Neural crest cell (in vitro differentiated cells): ENCODE measurements around the gene CHST11. TPM values are rescaled to one million over a fixed set of nuclear protein-coding genes. Genes with fewer than 3 reads are reported as not detected.

Experiments used
- DNase-seq: peaks from one replicate; pipeline ENCODE4 v3.0.0; 2021; ENCODE audit warnings: low read depth, mixed read lengths, low spot score
- H3K27ac Mint-ChIP-seq: one replicate; pipeline ENCODE4 v1.8.0; 2021; ENCODE audit warnings: mild to moderate bottlenecking, mixed read lengths; ENCODE audit not compliant: unreplicated experiment
- H3K27me3 Mint-ChIP-seq: 2 replicates; pipeline ENCODE4 v1.8.0; 2021; ENCODE audit warnings: low read depth, mild to moderate bottlenecking, mixed read lengths
- H3K36me3 Mint-ChIP-seq: 2 replicates; pipeline ENCODE4 v1.8.0; 2021; ENCODE audit warnings: low read depth, mild to moderate bottlenecking, mixed read lengths
- H3K4me1 Mint-ChIP-seq: 2 replicates; pipeline ENCODE4 v1.8.0; 2021; ENCODE audit warnings: mixed read lengths
- H3K4me3 Mint-ChIP-seq: one replicate; pipeline ENCODE4 v1.8.0; 2021; ENCODE audit warnings: mild to moderate bottlenecking, mixed read lengths
- H3K9me3 Mint-ChIP-seq: 2 replicates; pipeline ENCODE4 v1.8.0; 2021; ENCODE audit warnings: mixed read lengths
- total RNA-seq: library from RNA; stranded (reverse); gene quantifications from 2 replicates; pipeline ENCODE4 v1.2.1, GENCODE V29; 2021
- TF ChIP-seq, protein P1 (sequence below): fragments of 200-600 bp; sonication (generic); conservative IDR thresholded peaks from 2 replicates; pipeline ENCODE4 v1.5.0; 2021; ENCODE audit warnings: antibody characterized with exemption, mild to moderate bottlenecking

CHST11 gene
- total RNA-seq, 1 donor from 2014 or later, result 10.0 TPM

DNA sequence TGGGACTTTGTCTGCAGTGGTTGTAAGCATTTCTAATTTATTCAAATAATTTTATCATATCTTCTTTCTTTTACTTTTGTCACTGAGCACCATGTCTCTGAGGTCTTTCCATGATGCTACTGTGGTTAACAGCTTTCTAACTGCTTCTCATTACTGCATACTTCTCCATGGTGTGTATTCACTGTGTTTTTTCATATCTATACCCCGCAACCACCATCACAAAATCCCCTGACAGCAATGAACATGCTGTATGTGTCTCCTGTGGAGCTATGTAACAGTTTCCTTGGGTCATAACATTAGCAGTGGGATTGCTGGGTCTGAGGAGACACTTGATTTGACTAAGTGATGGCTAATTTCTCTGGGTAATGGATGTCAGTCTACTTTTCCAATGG, 29.2 kb upstream of the CHST11 start:
- peaks cover 4% of the 10 kb centered on the region for H3K9me3 Mint-ChIP-seq

DNA sequence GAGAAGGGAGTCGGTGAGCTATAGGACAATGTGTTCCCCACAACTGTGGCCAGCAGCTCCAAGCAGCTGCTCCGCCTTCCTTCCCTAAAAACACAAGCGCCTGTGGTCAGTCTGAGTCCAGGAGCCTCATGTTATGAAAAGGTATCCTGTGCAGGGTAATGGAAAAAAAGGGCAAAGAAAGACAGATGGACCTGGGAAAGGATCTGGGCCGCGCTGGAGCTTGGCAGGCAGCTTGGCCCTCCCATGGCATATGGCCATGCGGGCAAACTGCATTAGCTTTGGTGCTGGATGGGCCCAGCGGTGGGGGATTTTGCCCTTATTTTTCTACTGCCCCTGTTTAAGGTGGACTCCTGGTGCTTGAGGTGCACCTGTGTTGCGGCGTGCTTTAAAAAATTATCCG, 23.7 kb upstream of the CHST11 start:
- no peak overlapping the region for H3K4me3 Mint-ChIP-seq
- no peaks in the 10 kb centered on the region for H3K36me3 Mint-ChIP-seq
- peaks cover 6% of the 10 kb centered on the region for H3K27me3 Mint-ChIP-seq
- peaks cover 4% of the 10 kb centered on the region for H3K9me3 Mint-ChIP-seq
- peaks cover 3% of the 10 kb centered on the region for H3K4me1 Mint-ChIP-seq
- TF ChIP-seq, protein P1, sequence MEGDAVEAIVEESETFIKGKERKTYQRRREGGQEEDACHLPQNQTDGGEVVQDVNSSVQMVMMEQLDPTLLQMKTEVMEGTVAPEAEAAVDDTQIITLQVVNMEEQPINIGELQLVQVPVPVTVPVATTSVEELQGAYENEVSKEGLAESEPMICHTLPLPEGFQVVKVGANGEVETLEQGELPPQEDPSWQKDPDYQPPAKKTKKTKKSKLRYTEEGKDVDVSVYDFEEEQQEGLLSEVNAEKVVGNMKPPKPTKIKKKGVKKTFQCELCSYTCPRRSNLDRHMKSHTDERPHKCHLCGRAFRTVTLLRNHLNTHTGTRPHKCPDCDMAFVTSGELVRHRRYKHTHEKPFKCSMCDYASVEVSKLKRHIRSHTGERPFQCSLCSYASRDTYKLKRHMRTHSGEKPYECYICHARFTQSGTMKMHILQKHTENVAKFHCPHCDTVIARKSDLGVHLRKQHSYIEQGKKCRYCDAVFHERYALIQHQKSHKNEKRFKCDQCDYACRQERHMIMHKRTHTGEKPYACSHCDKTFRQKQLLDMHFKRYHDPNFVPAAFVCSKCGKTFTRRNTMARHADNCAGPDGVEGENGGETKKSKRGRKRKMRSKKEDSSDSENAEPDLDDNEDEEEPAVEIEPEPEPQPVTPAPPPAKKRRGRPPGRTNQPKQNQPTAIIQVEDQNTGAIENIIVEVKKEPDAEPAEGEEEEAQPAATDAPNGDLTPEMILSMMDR, result no peak
- no peak overlapping the region for H3K27ac Mint-ChIP-seq
- no peak for DNase-seq

More for the DNA sequence above, 29.2 kb upstream of the CHST11 start:
- H3K4me1 Mint-ChIP-seq, result no peaks in the 10 kb centered on the region
- H3K27me3 Mint-ChIP-seq, result peaks cover 2% of the 10 kb centered on the region
- DNase-seq, result no peak
- H3K4me3 Mint-ChIP-seq, result no peak overlapping the region
- no peaks in the 10 kb centered on the region for H3K36me3 Mint-ChIP-seq
- no peak overlapping the region for H3K27ac Mint-ChIP-seq
- TF ChIP-seq, protein P1, result no peak

DNA sequence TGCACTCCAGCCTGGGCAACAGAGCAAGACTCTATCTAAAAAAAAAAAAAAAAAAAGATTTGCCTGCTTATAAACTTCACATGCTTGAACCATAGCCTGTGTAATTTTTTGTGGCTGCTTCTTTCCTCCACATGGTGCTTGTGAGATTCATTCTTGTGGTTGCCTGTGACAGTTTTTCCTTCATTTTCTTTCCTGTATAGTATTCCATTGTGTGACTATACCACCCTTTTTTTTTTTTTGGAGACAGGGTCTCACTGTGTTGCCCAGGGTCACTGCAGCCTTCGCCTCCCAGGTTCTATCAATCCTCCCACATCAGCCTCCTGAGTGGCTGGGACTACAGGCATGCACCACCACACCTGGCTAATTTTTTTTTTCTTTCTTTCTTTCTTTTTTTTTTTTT, 22.6 kb upstream of the CHST11 start:
- DNase-seq, result no peak
- H3K27me3 Mint-ChIP-seq, result peaks cover 6% of the 10 kb centered on the region
- no peaks in the 10 kb centered on the region for H3K36me3 Mint-ChIP-seq
- no peak overlapping the region for H3K27ac Mint-ChIP-seq
- TF ChIP-seq, protein P1, result no peak
- no peaks in the 10 kb centered on the region for H3K9me3 Mint-ChIP-seq
- no peak overlapping the region for H3K4me3 Mint-ChIP-seq
- H3K4me1 Mint-ChIP-seq, result peaks cover 12% of the 10 kb centered on the region

DNA sequence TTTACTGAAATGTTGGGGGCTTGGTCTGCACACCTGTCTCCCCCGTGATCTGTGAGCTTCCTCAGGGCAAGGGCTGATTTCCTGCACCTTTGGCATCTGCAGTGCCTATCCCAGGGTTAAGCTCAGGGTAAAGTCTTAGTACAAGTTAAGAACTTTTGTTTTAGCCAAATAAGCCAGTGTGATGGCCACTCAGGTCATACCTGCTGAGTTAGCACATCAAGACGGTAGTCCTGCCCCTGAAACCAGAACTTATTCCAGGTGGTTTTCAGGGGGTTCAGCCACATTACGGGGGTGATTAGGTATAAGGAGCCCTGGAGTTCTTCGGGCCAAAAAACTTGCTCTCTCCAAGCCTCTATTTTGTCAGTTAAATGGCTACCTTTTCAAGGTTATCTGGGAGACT, 21.6 kb upstream of the CHST11 start:
- Mint-ChIP-seq H3K27me3 (peaks cover 6% of the 10 kb centered on the region), H3K4me1 (peaks cover 12% of the 10 kb centered on the region), H3K27ac (no peak overlapping the region), H3K9me3 (no peaks in the 10 kb centered on the region), H3K36me3 (no peaks in the 10 kb centered on the region), H3K4me3 (no peak overlapping the region)
- TF ChIP-seq, protein P1, result no peak
- no peak for DNase-seq

DNA sequence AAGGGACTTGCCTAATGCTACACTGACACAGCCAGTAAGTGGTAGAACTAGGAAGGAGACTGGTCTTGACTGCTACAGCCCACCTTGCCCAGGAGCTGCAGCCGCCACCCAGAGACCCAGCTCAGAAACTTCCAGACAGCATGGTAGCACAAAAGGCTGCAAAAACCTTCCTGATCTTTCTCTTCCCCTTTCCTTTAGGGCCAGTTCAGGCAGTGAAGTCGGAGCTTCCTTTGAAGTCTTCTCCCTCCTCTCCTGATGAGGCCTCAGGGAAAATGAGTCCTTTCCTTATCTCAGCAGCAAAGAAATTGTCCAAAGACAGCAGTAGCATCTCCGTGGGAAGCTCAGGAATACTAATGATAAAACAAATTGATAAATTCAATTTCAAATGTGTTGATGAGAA, 21.0 kb upstream of the CHST11 start:
- no peak for DNase-seq
- no peaks in the 10 kb centered on the region for H3K9me3 Mint-ChIP-seq
- TF ChIP-seq, protein P1, result no peak
- H3K4me3 Mint-ChIP-seq, result no peak overlapping the region
- no peak overlapping the region for H3K27ac Mint-ChIP-seq
- no peaks in the 10 kb centered on the region for H3K36me3 Mint-ChIP-seq
- H3K4me1 Mint-ChIP-seq, result peaks cover 12% of the 10 kb centered on the region
- peaks cover 6% of the 10 kb centered on the region for H3K27me3 Mint-ChIP-seq

DNA sequence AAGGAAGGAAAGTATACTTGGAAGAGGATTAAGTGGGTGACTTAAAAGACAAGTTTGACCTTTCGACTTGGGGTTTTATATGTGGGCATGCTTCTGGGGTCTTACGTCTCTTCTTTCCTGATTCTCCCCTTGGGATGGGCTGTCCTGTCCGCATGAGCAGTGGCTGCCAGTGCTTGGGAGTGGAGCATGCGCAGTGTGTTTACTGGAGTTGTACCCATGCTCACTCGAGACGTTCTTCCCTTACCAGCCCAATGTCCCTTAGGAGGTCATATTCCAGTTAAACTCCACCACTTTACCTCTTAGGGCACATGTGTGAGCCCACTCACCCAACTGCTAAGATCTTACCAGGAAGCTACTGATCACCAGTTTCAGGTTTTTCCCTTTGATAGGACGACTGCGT, 20.0 kb upstream of the CHST11 start:
- Mint-ChIP-seq H3K4me3 (no peak overlapping the region), H3K9me3 (no peaks in the 10 kb centered on the region), H3K27ac (no peak overlapping the region), H3K4me1 (peaks cover 12% of the 10 kb centered on the region), H3K36me3 (no peaks in the 10 kb centered on the region), H3K27me3 (peaks cover 6% of the 10 kb centered on the region)
- DNase-seq, result no peak
- TF ChIP-seq, protein P1, result no peak
